Endothelial cell of umbilical vein (primary cell): ENCODE results near the gene DEFB123. TPM values are rescaled to one million over a fixed set of nuclear protein-coding genes. Genes with fewer than 3 reads are reported as not detected.

ENCODE experiments used
- BruUV-seq: library from RNA; stranded (reverse); fragments of 400-500 nt; replicated peaks from 2 replicates; lab custom pipeline; 2021; lab: Mats Ljungman, UMichigan
- CTCF ChIA-PET: fragments of 300-600, 350-600 bp; sonication (Branson Sonifier 250); formaldehyde crosslinking; loops from one replicate; lab custom pipeline; 2021; ENCODE audit warnings: antibody characterized with exemption, inconsistent platforms; lab: Charles Lee
- POLR2A ChIA-PET: fragments of 300-600, 350-600 bp; sonication (Branson Sonifier 250); formaldehyde crosslinking; loops from one replicate; lab custom pipeline; 2021; ENCODE audit warnings: antibody characterized with exemption, inconsistent platforms; lab: Charles Lee
- DNase-seq: peaks from one replicate; pipeline ENCODE4 v3.0.0-alpha.2; 2011; ENCODE audit warnings: low read depth, low spot score
- FAIRE-seq: peaks from 2 replicates; lab custom pipeline; 2011; peaks lifted over from hg19 to GRCh38; lab: Jason Lieb, UNC
- H2AFZ ChIP-seq: 2 replicates; pipeline ENCODE4 v1.6.0; 2012; ENCODE audit warnings: low read depth, low read length, control low read depth, inconsistent platforms
- H3K27ac ChIP-seq: 2 replicates; pipeline ENCODE4 v1.5.1; 2011; ENCODE audit warnings: low read depth, mild to moderate bottlenecking, control low read depth, low read length, moderate library complexity; ENCODE audit not compliant: insufficient read depth
- H3K27me3 ChIP-seq, 2 experiments: 2 replicates each; pipeline versions ENCODE4 v1.6.0 to v1.6.1; 2011; ENCODE audit warnings: low read length in 2 of 2, mixed read lengths in 1 of 2; ENCODE audit not compliant: control insufficient read depth in 2 of 2, insufficient read depth in 2 of 2
- H3K36me3 ChIP-seq, 2 experiments: 2 replicates in 1 of 2; 3 replicates in 1 of 2; pipeline ENCODE4 v1.5.1; 2011; ENCODE audit warnings: low read length in 2 of 2, mild to moderate bottlenecking in 1 of 2, moderate library complexity in 1 of 2; ENCODE audit not compliant: control insufficient read depth in 2 of 2, insufficient read depth in 2 of 2; ENCODE audit errors: extremely low read depth in 1 of 2
- H3K4me1 ChIP-seq: 3 replicates; pipeline ENCODE4 v1.5.1; 2011; ENCODE audit warnings: mild to moderate bottlenecking, low read length; ENCODE audit not compliant: control insufficient read depth, insufficient read depth; ENCODE audit errors: extremely low read depth
- H3K4me2 ChIP-seq: 2 replicates; pipeline ENCODE4 v1.6.1; 2011; ENCODE audit warnings: low read length, control low read depth, mixed read lengths; ENCODE audit not compliant: insufficient read depth
- H3K4me3 ChIP-seq, 3 experiments: fragments of 200-600 bp in 1 of 3; sonication (generic), shearing (Covaris generic) in 1 of 3; replicated peaks in 1 of 3; 2 replicates each; pipeline ENCODE4 v1.5.1; 2011 to 2016; ENCODE audit warnings: control low read depth in 3 of 3, low read length in 3 of 3, mild to moderate bottlenecking in 2 of 3, inconsistent platforms in 1 of 3, low read depth in 1 of 3, moderate library complexity in 1 of 3; ENCODE audit not compliant: insufficient read depth in 1 of 3
- H3K79me2 ChIP-seq: 2 replicates; pipeline ENCODE4 v1.6.0; 2012; ENCODE audit warnings: low read length, inconsistent platforms; ENCODE audit not compliant: control insufficient read depth, insufficient read depth
- H3K9ac ChIP-seq: replicated peaks from 2 replicates; pipeline ENCODE3; 2011; ENCODE audit warnings: low read length, control low read depth; ENCODE audit not compliant: insufficient read depth; ENCODE audit errors: extremely low read depth
- H3K9me1 ChIP-seq: replicated peaks from 3 replicates; pipeline ENCODE4 v1.6.0; 2011; ENCODE audit warnings: mild to moderate bottlenecking, low read length; ENCODE audit not compliant: control insufficient read depth, insufficient read depth; ENCODE audit errors: extremely low read depth
- H3K9me3 ChIP-seq: replicated peaks from 2 replicates; pipeline ENCODE4 v1.5.1; 2012; ENCODE audit warnings: low read length, inconsistent platforms; ENCODE audit not compliant: control insufficient read depth, insufficient read depth
- H4K20me1 ChIP-seq: replicated peaks from 2 replicates; pipeline ENCODE3; 2011; ENCODE audit warnings: mild to moderate bottlenecking, low read length; ENCODE audit not compliant: control insufficient read depth, insufficient read depth; ENCODE audit errors: extremely low read depth
- EZH2 ChIP-seq: IDR thresholded peaks from 2 replicates; pipeline ENCODE4 v1.6.1; 2012; ENCODE audit warnings: borderline replicate concordance, low read depth, mild to moderate bottlenecking, moderate library complexity, low read length, inconsistent platforms; ENCODE audit not compliant: severe bottlenecking
- FOS ChIP-seq: IDR thresholded peaks from 2 replicates; pipeline ENCODE4 v1.6.1; 2011; ENCODE audit warnings: mild to moderate bottlenecking, low read length, moderate library complexity, borderline replicate concordance; ENCODE audit not compliant: insufficient read depth
- GATA2 ChIP-seq: IDR thresholded peaks from 2 replicates; pipeline ENCODE4 v1.7.0; 2011; ENCODE audit warnings: low read depth, mild to moderate bottlenecking, moderate library complexity, mixed read lengths, low read length; ENCODE audit not compliant: insufficient read length, insufficient read depth
- JUN ChIP-seq: IDR thresholded peaks from 2 replicates; pipeline ENCODE4 v1.6.1; 2011; ENCODE audit warnings: borderline replicate concordance, low read depth; ENCODE audit not compliant: insufficient read length, insufficient read depth
- MYC ChIP-seq: IDR thresholded peaks from one replicate; pipeline ENCODE4 v1.6.1; 2011; ENCODE audit warnings: mild to moderate bottlenecking, low read depth, low read length
- POLR2A ChIP-seq: IDR thresholded peaks from 2 replicates; pipeline ENCODE4 v1.6.1; 2012; ENCODE audit warnings: low read depth, mild to moderate bottlenecking, control low read depth, low read length
- POLR2AphosphoS5 ChIP-seq: IDR thresholded peaks from 2 replicates; pipeline ENCODE4 v1.6.1; 2012; ENCODE audit warnings: low read depth, mild to moderate bottlenecking, control low read depth, low read length, moderate library complexity; ENCODE audit not compliant: insufficient read depth
- dilution Hi-C: fragments of 300-500 bp; cut with MboI; formaldehyde crosslinking; loops from one replicate; pipeline ENCODE4 v1.15.0; 2019; ENCODE audit warnings: low sequenced_read_pairs; ENCODE audit not compliant: extremely low pct_ligation_motif_present
- intact Hi-C: fragments of 100-400 bp; cut with micrococcal nuclease; formaldehyde crosslinking; loops from one replicate; pipeline ENCODE4 v1.10.0; 2022
- polyA plus RNA-seq, 4 experiments: library from polyadenylated mRNA; depleted of rRNA in 3 of 4; stranded (reverse) in 3 of 4; unstranded in 1 of 4; fragments of >200 nt; gene quantifications; 2 replicates each; pipeline versions ENCODE4 v1.2.1 to v1.2.3, GENCODE V29; 2011 to 2012; ENCODE audit warnings: missing spikeins in 1 of 4
- total RNA-seq: library from RNA; stranded (reverse); gene quantifications from 2 replicates; pipeline ENCODE4 v1.2.3, GENCODE V29; 2021
- TF ChIP-seq, protein P1 (sequence below), 2 donors: IDR thresholded peaks; 1 replicate in 1 of 2; 2 replicates in 1 of 2; pipeline ENCODE4 v1.5.1; 2011; ENCODE audit warnings: low read length in 2 of 2, mild to moderate bottlenecking in 2 of 2, moderate library complexity in 2 of 2, control low read depth in 1 of 2, inconsistent platforms in 1 of 2, low read depth in 1 of 2; ENCODE audit not compliant: insufficient read depth in 1 of 2; ENCODE audit errors: extremely low read depth in 1 of 2
- TF ChIP-seq, protein P2 (sequence below): IDR thresholded peaks from 2 replicates; pipeline ENCODE4 v1.6.1; 2011; ENCODE audit not compliant: insufficient read depth, insufficient read length

The DEFB123 gene
- total and polyA plus RNA-seq, 2 donors (not counting 3 experiments of a cell fraction or from before 2014, with no cell fraction given) = not detected

- no TSS peak for BruUV-seq
- DNase-seq (no peak), FAIRE-seq (no peak)
- Histone ChIP-seq H3K27me3 (no peaks in the 10 kb centered on the region), H3K4me1 (no peaks in the 10 kb centered on the region), H3K4me2 (no peak overlapping the region), H2AFZ (no peak overlapping the region), H3K9ac (no peak overlapping the region), H3K4me3 (no peak overlapping the region), H3K27ac (no peak overlapping the region), H4K20me1 (no peaks in the 10 kb centered on the region), H3K36me3 (no peaks in the 10 kb centered on the region), H3K9me1 (no peaks in the 10 kb centered on the region), H3K9me3 (no peaks in the 10 kb centered on the region), H3K79me2 (no peaks in the 10 kb centered on the region)
- TF ChIP-seq POLR2AphosphoS5 = no peak
- TF ChIP-seq FOS = no peak
- TF ChIP-seq EZH2 = no peak
- no peak for TF ChIP-seq JUN
- no peak for TF ChIP-seq POLR2A
- no peak for TF ChIP-seq GATA2
- TF ChIP-seq, protein P1, sequence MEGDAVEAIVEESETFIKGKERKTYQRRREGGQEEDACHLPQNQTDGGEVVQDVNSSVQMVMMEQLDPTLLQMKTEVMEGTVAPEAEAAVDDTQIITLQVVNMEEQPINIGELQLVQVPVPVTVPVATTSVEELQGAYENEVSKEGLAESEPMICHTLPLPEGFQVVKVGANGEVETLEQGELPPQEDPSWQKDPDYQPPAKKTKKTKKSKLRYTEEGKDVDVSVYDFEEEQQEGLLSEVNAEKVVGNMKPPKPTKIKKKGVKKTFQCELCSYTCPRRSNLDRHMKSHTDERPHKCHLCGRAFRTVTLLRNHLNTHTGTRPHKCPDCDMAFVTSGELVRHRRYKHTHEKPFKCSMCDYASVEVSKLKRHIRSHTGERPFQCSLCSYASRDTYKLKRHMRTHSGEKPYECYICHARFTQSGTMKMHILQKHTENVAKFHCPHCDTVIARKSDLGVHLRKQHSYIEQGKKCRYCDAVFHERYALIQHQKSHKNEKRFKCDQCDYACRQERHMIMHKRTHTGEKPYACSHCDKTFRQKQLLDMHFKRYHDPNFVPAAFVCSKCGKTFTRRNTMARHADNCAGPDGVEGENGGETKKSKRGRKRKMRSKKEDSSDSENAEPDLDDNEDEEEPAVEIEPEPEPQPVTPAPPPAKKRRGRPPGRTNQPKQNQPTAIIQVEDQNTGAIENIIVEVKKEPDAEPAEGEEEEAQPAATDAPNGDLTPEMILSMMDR (IDR thresholded peaks at IDR 0.05; ENCODE audit: extremely low read depth in 1 of 2, insufficient read depth in 1 of 2, low read depth in 1 of 2, low read length in 2 of 2) = no peak
- TF ChIP-seq MYC = no peak
- TF ChIP-seq, protein P2, sequence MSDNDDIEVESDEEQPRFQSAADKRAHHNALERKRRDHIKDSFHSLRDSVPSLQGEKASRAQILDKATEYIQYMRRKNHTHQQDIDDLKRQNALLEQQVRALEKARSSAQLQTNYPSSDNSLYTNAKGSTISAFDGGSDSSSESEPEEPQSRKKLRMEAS = no peak
- ChIA-PET POLR2A (no interaction called here), CTCF (no interaction called here)
- intact Hi-C loops = no loop called here
- dilution Hi-C loops = no loop called here
Measured at GRCh38 chr20:31410011-31410410, 30.4 kb upstream of the DEFB123 start.
